K562 treated with DMSO at 1 percent for 48 hours (cell line): ENCODE measurements around the gene PABPC1L2A. TPM values are rescaled to one million over a fixed set of nuclear protein-coding genes. Genes with fewer than 3 reads are reported as not detected.

Experiments used
- total RNA-seq: library from RNA; unstranded; fragments of 300-600 nt; gene quantifications from 2 replicates; pipeline ENCODE4 v1.2.3, GENCODE V29; 2022; ENCODE audit warnings: low replicate concordance; ENCODE audit errors: extremely low read depth

The PABPC1L2A gene
- not detected in 2 replicates for total RNA-seq

GRCh38 chrX:73079024-73079562 is at the start of gene PABPC1L2A:
Gene PABPC1L2A (minus strand): TSS chrX:73079512. CDS start chrX:73079386, 126 bp downstream.

Other genes starting within 250 kb of the PABPC1L2A start
- gene FAM236C, start 166.9 kb downstream of the PABPC1L2A start, total RNA-seq: not detected in 2 replicates
- gene FAM236A, start 141.3 kb downstream of the PABPC1L2A start, total RNA-seq: not detected in 2 replicates
- gene DMRTC1, start 135.7 kb downstream of the PABPC1L2A start, total RNA-seq: not detected in 2 replicates
- gene PABPC1L2B, start 76.6 kb downstream of the PABPC1L2A start, total RNA-seq: not detected in 2 replicates
- not detected in 2 replicates for gene NAP1L2, start 135.3 kb upstream of the PABPC1L2A start, total RNA-seq